SU-DHL-6 (cell line): ENCODE results near the gene HAGH.

Experiments
- H2AFZ ChIP-seq: fragments of 200-600 bp; sonication (generic); 2 replicates; pipeline ENCODE4 v1.6.1; 2014; ENCODE audit warnings: low read depth, mild to moderate bottlenecking, moderate library complexity, mixed read lengths, antibody characterized with exemption, low read length; ENCODE audit not compliant: severe bottlenecking
- H3F3A ChIP-seq: fragments of 200-600 bp; shearing (Covaris generic); 2 replicates; pipeline ENCODE4 v1.6.0; 2016; ENCODE audit warnings: antibody characterized with exemption, mild to moderate bottlenecking; ENCODE audit not compliant: insufficient read depth
- H3K27ac ChIP-seq: fragments of 200-600 bp; sonication (generic); 2 replicates; pipeline ENCODE4 v1.5.1; 2016; ENCODE audit warnings: low read depth, mild to moderate bottlenecking, low read length, moderate library complexity, mixed read lengths
- H3K27me3 ChIP-seq: fragments of 200-600 bp; sonication (generic), shearing (Covaris generic); 2 replicates; pipeline ENCODE4 v1.6.0; 2014; ENCODE audit warnings: mild to moderate bottlenecking, low read length
- H3K36me3 ChIP-seq: fragments of 200-600 bp; sonication (generic); 2 replicates; pipeline ENCODE4 v1.6.1; 2014; ENCODE audit warnings: mild to moderate bottlenecking, low read length, mixed read lengths
- H3K4me2 ChIP-seq: fragments of 300-600, 200-600 bp; shearing (Covaris generic), sonication (generic); 2 replicates; pipeline ENCODE4 v1.6.0; 2014; ENCODE audit warnings: low read length, low read depth, mild to moderate bottlenecking; ENCODE audit not compliant: poor library complexity, severe bottlenecking
- H3K4me3 ChIP-seq: fragments of 200-600 bp; sonication (generic); 2 replicates; pipeline ENCODE4 v1.5.1; 2014; ENCODE audit warnings: antibody characterized with exemption, low read length, mild to moderate bottlenecking, mixed read lengths; ENCODE audit not compliant: insufficient read depth, poor library complexity, severe bottlenecking
- H3K79me2 ChIP-seq: fragments of 200-600 bp; sonication (generic); 2 replicates; pipeline ENCODE4 v1.6.1; 2014; ENCODE audit warnings: mild to moderate bottlenecking, low read length, moderate library complexity; ENCODE audit not compliant: insufficient read depth
- H3K9ac ChIP-seq: fragments of 200-600 bp; sonication (generic); 2 replicates; pipeline ENCODE4 v1.7.0; 2014; ENCODE audit warnings: mild to moderate bottlenecking, low read length
- H3K9me2 ChIP-seq: fragments of 200-600 bp; sonication (generic); replicated peaks from 2 replicates; pipeline ENCODE4 v1.6.1; 2014; ENCODE audit warnings: low read length; ENCODE audit not compliant: insufficient read depth
- H3K9me3 ChIP-seq: fragments of 200-600 bp; sonication (generic); 2 replicates; pipeline ENCODE4 v1.6.1; 2014; ENCODE audit warnings: low read length, mixed read lengths; ENCODE audit not compliant: insufficient read depth
- H4K20me1 ChIP-seq: fragments of 200-600 bp; sonication (generic); 2 replicates; pipeline ENCODE4 v1.6.1; 2014; ENCODE audit warnings: low read depth, mild to moderate bottlenecking, antibody characterized with exemption, low read length, moderate library complexity, mixed read lengths
- CTCF ChIP-seq: fragments of 200-600 bp; sonication (generic); IDR thresholded peaks from one replicate; pipeline ENCODE4 v1.5.1; 2017; ENCODE audit warnings: antibody characterized with exemption, mild to moderate bottlenecking, low read length, moderate library complexity; ENCODE audit not compliant: insufficient read depth, poor library complexity, severe bottlenecking
- EZH2phosphoT487 ChIP-seq: fragments of 200-600 bp; sonication (generic), shearing (Covaris generic); conservative IDR thresholded peaks from 2 replicates; pipeline ENCODE4 v1.6.1; 2018; ENCODE audit warnings: mild to moderate bottlenecking, antibody characterized with exemption, low read length, moderate library complexity, mixed read lengths

Gene HAGH

GRCh38 chr16:1757714-1758461 is 68.7 kb downstream of the HAGH start:
- Histone ChIP-seq H3K4me2 (no peak overlapping the region), H3K9me3 (no peaks in the 10 kb centered on the region), H3K9ac (no peak overlapping the region), H4K20me1 (no peaks in the 10 kb centered on the region), H3K4me3 (no peak overlapping the region), H3K27me3 (no peaks in the 10 kb centered on the region), H3K36me3 (no peaks in the 10 kb centered on the region), H3K9me2 (no peaks in the 10 kb centered on the region), H3K79me2 (no peaks in the 10 kb centered on the region), H3F3A (no peaks in the 10 kb centered on the region), H2AFZ (no peak overlapping the region), H3K27ac (no peak overlapping the region)
- TF ChIP-seq CTCF: no peak
- TF ChIP-seq EZH2phosphoT487: no peak
